Mucosa of descending colon (tissue), 3 donors: Measurements from ENCODE around the gene SULF2. TPM values are rescaled to one million over a fixed set of nuclear protein-coding genes. Genes with fewer than 3 reads are reported as not detected.

Experiments used
- ATAC-seq: fragments of 200-7000 bp; cut with Tn5 transposase; one replicate; pipeline ENCODE4 v1.9.1; 2020; ENCODE audit warnings: mild to moderate bottlenecking, moderate library complexity
- DNase-seq, 3 donors: peaks; one replicate each; pipeline ENCODE4 v3.0.0-alpha.2; 2020
- H3K36me3 ChIP-seq: fragments of 200-600 bp; one replicate; pipeline ENCODE4 v1.8.0; 2021; ENCODE audit warnings: low read depth, mild to moderate bottlenecking
- H3K4me1 ChIP-seq: fragments of 200-600 bp; one replicate; pipeline ENCODE4 v1.8.0; 2021; ENCODE audit warnings: low read depth, mild to moderate bottlenecking
- H3K4me3 ChIP-seq: fragments of 200-600 bp; one replicate; pipeline ENCODE4 v1.8.0; 2021; ENCODE audit warnings: mild to moderate bottlenecking
- H3K9me3 ChIP-seq: fragments of 200-600 bp; one replicate; pipeline ENCODE4 v1.8.0; 2021; ENCODE audit warnings: mild to moderate bottlenecking
- CTCF ChIP-seq: fragments of 200-600 bp; IDR thresholded peaks from one replicate; pipeline ENCODE4 v1.8.0; 2022; ENCODE audit warnings: antibody characterized with exemption, mild to moderate bottlenecking
- intact Hi-C, 2 donors: fragments of 100-400 bp; cut with DNase I in 1 of 2; cut with micrococcal nuclease in 1 of 2; formaldehyde crosslinking; loops; one replicate each; pipeline versions ENCODE4 v1.11.0 to v1.11.1; 2022; cut with DNase I, micrococcal nuclease
- total RNA-seq, 3 donors: library from RNA; stranded (reverse); fragmentation: NEBNext Ultra II Directional in 2 of 3; extraction: Animal tissue kit (Norgen Biotek cat#: 25700) in 2 of 3; gene quantifications; one replicate each; pipeline versions ENCODE4 v1.2.1 to v1.2.4, GENCODE V29; 2021 to 2023
- donor health status: DM: no; HTN: no; CAD: no; lungs with moderate emphysema.
- donor health status: DM: no; HTN: no; CAD: no.
- donor health status: DM: no; HTN: yes; CAD: no.

Gene SULF2
- total RNA-seq, 3 donors from 2014 or later = 102 to 181 (median 144) TPM

- H3K36me3 ChIP-seq = no peaks in the 10 kb centered on the region
- intact Hi-C loops = no loop called here
- DNase-seq (no peak), ATAC-seq (no peak)
- TF ChIP-seq CTCF = no peak
- H3K4me1 ChIP-seq = peaks cover 3% of the 10 kb centered on the region
- H3K4me3 ChIP-seq = no peak overlapping the region
- no peaks in the 10 kb centered on the region for H3K9me3 ChIP-seq
Measured at GRCh38 chr20:47747669-47748031, 37.6 kb downstream of the SULF2 start.

DNA sequence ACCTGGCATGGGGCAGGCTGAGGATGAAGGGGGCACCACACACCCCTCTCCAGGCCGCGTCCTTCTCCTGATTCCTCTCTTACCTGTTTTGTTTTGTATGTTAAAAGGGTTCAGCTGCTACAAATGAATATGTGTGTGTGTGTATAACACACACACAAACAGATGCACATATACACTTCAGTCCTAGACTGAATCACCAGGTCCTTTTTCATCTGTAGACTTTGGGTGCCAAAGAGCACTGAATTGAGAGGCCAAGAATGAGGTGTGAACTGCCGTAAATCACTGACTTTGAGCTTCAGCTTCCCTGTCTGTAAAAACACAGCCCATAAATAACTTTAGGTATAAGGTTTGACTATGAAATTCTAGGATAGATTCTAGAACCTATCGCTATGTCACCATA lies 40.5 kb downstream of the SULF2 start:
- ATAC-seq = peak; percentile 27

DNA sequence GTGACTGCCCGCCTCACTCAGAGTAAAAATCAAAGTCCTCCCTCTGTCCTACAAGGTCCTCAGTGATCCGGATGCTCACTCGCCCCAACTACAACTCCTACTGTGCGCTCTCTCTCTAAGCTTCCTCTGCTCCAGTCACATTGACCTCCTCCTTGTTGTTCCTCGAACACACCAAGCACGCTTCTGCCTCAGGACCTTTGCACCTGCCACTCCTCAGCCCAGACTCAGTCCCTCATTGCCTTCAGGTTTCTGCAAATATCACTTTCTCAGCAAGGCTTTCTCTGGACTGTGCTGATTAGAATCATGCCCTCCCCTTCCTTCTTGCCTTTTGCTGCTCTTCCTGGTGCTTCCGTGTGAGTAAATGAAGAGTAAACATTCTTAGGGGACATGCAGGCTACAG lies 41.6 kb downstream of the SULF2 start:
- Histone ChIP-seq H3K36me3 (no peaks in the 10 kb centered on the region), H3K4me1 (peaks cover 3% of the 10 kb centered on the region), H3K9me3 (no peaks in the 10 kb centered on the region), H3K4me3 (no peak overlapping the region)
- TF ChIP-seq CTCF = no peak
- peak; percentile 37 for ATAC-seq
- DNase-seq = no peak
- intact Hi-C loops = no loop called here

More for the DNA sequence above, 40.5 kb downstream of the SULF2 start:
- DNase-seq = no peak
- no peak for TF ChIP-seq CTCF
- Histone ChIP-seq H3K4me3 (no peak overlapping the region), H3K36me3 (no peaks in the 10 kb centered on the region), H3K4me1 (peaks cover 3% of the 10 kb centered on the region), H3K9me3 (no peaks in the 10 kb centered on the region)
- intact Hi-C loops = no loop called here

- Histone ChIP-seq H3K4me3 (no peak overlapping the region), H3K9me3 (no peaks in the 10 kb centered on the region), H3K36me3 (no peaks in the 10 kb centered on the region), H3K4me1 (peaks cover 3% of the 10 kb centered on the region)
- TF ChIP-seq CTCF = no peak
- ATAC-seq = no peak
- intact Hi-C loops = no loop called here
- DNase-seq = no peak
Measured at GRCh38 chr20:47741669-47742608, 43.3 kb downstream of the SULF2 start.

GRCh38 chr20:47740862-47741184 lies 44.5 kb downstream of the SULF2 start:
- ATAC-seq (peak; percentile 75), DNase-seq (peak; percentile 40 to 66 (median 43))
- intact Hi-C loops = no loop called here
- Histone ChIP-seq H3K4me3 (no peak overlapping the region), H3K36me3 (no peaks in the 10 kb centered on the region), H3K9me3 (no peaks in the 10 kb centered on the region), H3K4me1 (peaks cover 3% of the 10 kb centered on the region)
- no peak for TF ChIP-seq CTCF
